ENCODE results near the gene KCNK2. TPM values are rescaled to one million over a fixed set of nuclear protein-coding genes. Genes with fewer than 3 reads are reported as not detected.

The KCNK2 gene
- total and polyA plus RNA-seq, 10 of the 15 experiments (the other 5 are each of a cell fraction or from before 2014, with no cell fraction given) = 0.04 to 0.13 (median 0.08) TPM; not detected in 4

GRCh38 chr1:215071078-215071477 lies 11.5 kb upstream of the KCNK2 start:
- Histone ChIP-seq H3K4me2 (ENCODE audit: control insufficient read depth, insufficient read depth) (no peak overlapping the region), H3K9ac (ENCODE audit: control insufficient read depth, insufficient read depth, low read length) (no peak overlapping the region), H3K9me3 (replicated peaks; ENCODE audit: control insufficient read depth, insufficient read depth, low read length) (no peaks in the 10 kb centered on the region), H3K79me2 (ENCODE audit: control insufficient read depth, insufficient read depth, low read length) (no peaks in the 10 kb centered on the region), H3K27me3 (replicated peaks in 1 of 2; ENCODE audit: control insufficient read depth in 2 of 2, insufficient read depth in 2 of 2, low read length in 1 of 2) (no peaks in the 10 kb centered on the region), H3K4me3 (no peak overlapping the region), H3K4me1 (ENCODE audit: control insufficient read depth, insufficient read depth, low read length) (no peaks in the 10 kb centered on the region), H4K20me1 (ENCODE audit: control insufficient read depth, insufficient read depth) (no peaks in the 10 kb centered on the region), H3K36me3 (ENCODE audit: control insufficient read depth in 2 of 2, insufficient read depth in 2 of 2, low read length in 1 of 2) (no peaks in the 10 kb centered on the region), H2AFZ (ENCODE audit: control insufficient read depth, low read depth, low read length) (no peak overlapping the region), H3K27ac (ENCODE audit: control insufficient read depth, insufficient read depth) (no peak overlapping the region)
- WGBS (ENCODE audit: insufficient coverage, insufficient replicate concordance, low lambda C conversion rate, missing lambda C conversion rate) = 0% methylated on average over 1 of the region's 1 CpG
- TF ChIP-seq NR2C2 (IDR thresholded peaks at IDR 0.05; ENCODE audit: borderline replicate concordance, control insufficient read depth, insufficient read length, low read depth) (no peak), NBN (IDR thresholded peaks at IDR 0.05) (no peak), TBL1XR1 (IDR thresholded peaks at IDR 0.05; ENCODE audit: low read depth, low read length) (no peak), ZNF207 (IDR thresholded peaks at IDR 0.05; ENCODE audit: borderline replicate concordance) (no peak), RFX5 (IDR thresholded peaks at IDR 0.05; ENCODE audit: low read depth, low read length) (no peak), FOXK2 (IDR thresholded peaks at IDR 0.05) (no peak), BCL11A (IDR thresholded peaks at IDR 0.05; ENCODE audit: low read depth, low read length) (no peak), BCLAF1 (IDR thresholded peaks at IDR 0.05) (no peak), GATAD2B (conservative IDR thresholded peaks at IDR 0.05; ENCODE audit: low read depth) (no peak), TARDBP (IDR thresholded peaks at IDR 0.05; ENCODE audit: borderline replicate concordance) (no peak), ZBED1 (IDR thresholded peaks at IDR 0.05; ENCODE audit: borderline replicate concordance) (no peak), EP300 (IDR thresholded peaks at IDR 0.05; ENCODE audit: borderline replicate concordance in 1 of 2, control insufficient read depth in 1 of 2, low read depth in 2 of 2, low read length in 2 of 2) (no peak), E4F1 (IDR thresholded peaks at IDR 0.05; ENCODE audit: borderline replicate concordance, partially characterized antibody) (no peak), IRF4 (IDR thresholded peaks at IDR 0.05; ENCODE audit: low read depth, low read length) (no peak), ETV6 (conservative IDR thresholded peaks at IDR 0.05 in 1 of 2, IDR thresholded peaks at IDR 0.05 in 1 of 2; ENCODE audit: borderline replicate concordance in 1 of 2, low read depth in 1 of 2) (no peak), POLR2AphosphoS2 (IDR thresholded peaks at IDR 0.05; ENCODE audit: low read depth, low read length) (no peak), EZH2 (IDR thresholded peaks at IDR 0.05; ENCODE audit: borderline replicate concordance, control insufficient read depth, low read depth, low read length) (no peak), CREB1 (IDR thresholded peaks at IDR 0.05; ENCODE audit: low read depth) (no peak)
- DNase-seq (ENCODE audit: low read depth, low spot score) (no peak), ATAC-seq (no peak), FAIRE-seq (no peak)
- RAD21 ChIA-PET (ENCODE audit: unreplicated experiment) = no interaction called here
- in situ Hi-C loops (cut with MboI) (no loop called here), intact Hi-C loops (cut with micrococcal nuclease; ENCODE audit: unreplicated experiment) (no loop called here)
- no TSS peak for BruUV-seq (replicated peaks)
- POLR2A ChIA-PET = no interaction called here
- SMC1A ChIA-PET (ENCODE audit: uncharacterized antibody, unreplicated experiment) = interaction anchor here (2.2 kb wide), 1 partner anchor 12 kb away, joined by 6 read pairs; no protein-coding TSS in a partner anchor
- CTCF ChIA-PET = interaction anchor here (0.5 to 0.9 kb wide), 2 partner anchors 25 to 130 kb away, joined by 3 read pairs; no protein-coding TSS in a partner anchor

Data from GM12878 (cell line).